SK-N-SH treated with all-trans-retinoic acid at 6 μM for 48 hours (cell line): ENCODE results near the gene LGR4.

Experiments
- ATAC-seq: fragments of 200-7000 bp; cut with Tn5 transposase; 3 replicates; pipeline ENCODE4 v1.9.1; 2020; ENCODE audit warnings: mild to moderate bottlenecking, moderate library complexity
- ARNTL ChIP-seq: fragments of 450-650 bp; formaldehyde crosslinking; IDR thresholded peaks from 2 replicates; pipeline ENCODE4 v1.5.0; 2020; ENCODE audit warnings: low read depth, mild to moderate bottlenecking, moderate library complexity, borderline replicate concordance
- BACH2 ChIP-seq: fragments of 250-450 bp; sonication (Bioruptor Pico); IDR thresholded peaks from 2 replicates; pipeline ENCODE4 v1.9.0; 2021; ENCODE audit warnings: mild to moderate bottlenecking, borderline replicate concordance
- CREB5 ChIP-seq: fragments of 250-450 bp; sonication (Bioruptor Pico); IDR thresholded peaks from 2 replicates; pipeline ENCODE4 v1.5.1; 2020; ENCODE audit warnings: low read depth, mild to moderate bottlenecking, moderate library complexity
- CSDC2 ChIP-seq: fragments of 250-450 bp; sonication (Bioruptor Pico); IDR thresholded peaks from 2 replicates; pipeline ENCODE4 v1.5.0; 2020; ENCODE audit warnings: mild to moderate bottlenecking, moderate library complexity
- CSRNP3 ChIP-seq: fragments of 250-450 bp; sonication (Bioruptor Pico); IDR thresholded peaks from 2 replicates; pipeline ENCODE4 v1.5.1; 2021; ENCODE audit warnings: mild to moderate bottlenecking, moderate library complexity
- ESRRG ChIP-seq: fragments of 250-450 bp; sonication (Bioruptor Pico); IDR thresholded peaks from 2 replicates; pipeline ENCODE4 v1.6.1; 2021; ENCODE audit warnings: mild to moderate bottlenecking
- GLIS3 ChIP-seq: fragments of 250-450 bp; sonication (Bioruptor Pico); IDR thresholded peaks from 2 replicates; pipeline ENCODE4 v1.5.0; 2020; ENCODE audit warnings: mild to moderate bottlenecking, moderate library complexity
- ISL1 ChIP-seq: fragments of 250-450 bp; sonication (Bioruptor Pico); IDR thresholded peaks from 2 replicates; pipeline ENCODE4 v2.1.2; 2022; ENCODE audit warnings: mild to moderate bottlenecking, moderate library complexity
- OSR1 ChIP-seq: fragments of 250-450 bp; sonication (Bioruptor Pico); IDR thresholded peaks from 2 replicates; pipeline ENCODE4 v1.8.0; 2022; ENCODE audit warnings: moderate library complexity, mild to moderate bottlenecking, inconsistent platforms
- POU6F1 ChIP-seq: fragments of 250-450 bp; sonication (Bioruptor Pico); IDR thresholded peaks from 2 replicates; pipeline ENCODE4 v1.8.0; 2021; ENCODE audit warnings: low read depth, mild to moderate bottlenecking, moderate library complexity, borderline replicate concordance
- SNAI2 ChIP-seq: fragments of 250-450 bp; sonication (Bioruptor Pico); IDR thresholded peaks from 2 replicates; pipeline ENCODE4 v1.5.0; 2020; ENCODE audit warnings: mild to moderate bottlenecking, moderate library complexity
- TCF4 ChIP-seq: fragments of 250-450 bp; sonication (Bioruptor Pico); IDR thresholded peaks from 2 replicates; pipeline ENCODE4 v1.8.0; 2021; ENCODE audit warnings: mild to moderate bottlenecking, moderate library complexity, borderline replicate concordance
- TSHZ2 ChIP-seq: fragments of 250-450 bp; sonication (Bioruptor Pico); IDR thresholded peaks from 2 replicates; pipeline ENCODE4 v1.5.0; 2020; ENCODE audit warnings: mild to moderate bottlenecking, moderate library complexity
- ZC3H10 ChIP-seq: fragments of 250-450 bp; sonication (Bioruptor Pico); IDR thresholded peaks from 2 replicates; pipeline ENCODE4 v1.5.1; 2021; ENCODE audit warnings: mild to moderate bottlenecking, moderate library complexity
- ZFP3 ChIP-seq: fragments of 250-450 bp; sonication (Bioruptor Pico); IDR thresholded peaks from 2 replicates; pipeline ENCODE4 v1.5.0; 2020; ENCODE audit warnings: mild to moderate bottlenecking, moderate library complexity
- ZFP30 ChIP-seq: fragments of 450-650 bp; formaldehyde crosslinking; IDR thresholded peaks from 2 replicates; pipeline ENCODE4 v1.5.0; 2022; ENCODE audit warnings: mild to moderate bottlenecking, moderate library complexity
- ZNF565 ChIP-seq: fragments of 450-650 bp; formaldehyde crosslinking; conservative IDR thresholded peaks from 2 replicates; pipeline ENCODE4 v1.5.0; 2020; ENCODE audit warnings: low read depth, mild to moderate bottlenecking, moderate library complexity
- ZNF70 ChIP-seq: fragments of 450-650 bp; formaldehyde crosslinking; IDR thresholded peaks from 2 replicates; pipeline ENCODE4 v1.5.0; 2020; ENCODE audit warnings: mild to moderate bottlenecking, moderate library complexity
- ZNF8 ChIP-seq: fragments of 450-650 bp; formaldehyde crosslinking; IDR thresholded peaks from 2 replicates; pipeline ENCODE4 v1.5.0; 2020; ENCODE audit warnings: mild to moderate bottlenecking, moderate library complexity

LGR4 gene

GRCh38 chr11:27444801-27445215 lies 27.8 kb downstream of the LGR4 start:
- no peak for ATAC-seq
- peak; percentile 68; the same call in 1 of the 2 replicates for TF ChIP-seq ZNF70 (CRISPR knock-in tag)
- no peak for TF ChIP-seq ZFP30

- TF ChIP-seq TCF4 (CRISPR knock-in tag) (no peak), ZNF8 (CRISPR knock-in tag) (no peak), CSDC2 (CRISPR knock-in tag) (no peak)
- TF ChIP-seq, all 23 proteins: peak for 0
- no peak for ATAC-seq
Measured at GRCh38 chr11:27443746-27444507, 28.7 kb downstream of the LGR4 start.

- no peak for ATAC-seq
- no peak for TF ChIP-seq ISL1 (CRISPR knock-in tag)
- TF ChIP-seq CSRNP3 (CRISPR knock-in tag): no peak
- no peak for TF ChIP-seq BACH2
- TF ChIP-seq ZNF565 (CRISPR knock-in tag): no peak
- no peak for TF ChIP-seq ARNTL
Measured at GRCh38 chr11:27443227-27443626, 29.4 kb downstream of the LGR4 start.

GRCh38 chr11:27440090-27440489 lies 32.5 kb downstream of the LGR4 start:
- TF ChIP-seq ZC3H10 (no peak), ISL1 (CRISPR knock-in tag) (no peak), OSR1 (CRISPR knock-in tag) (no peak), CREB5 (CRISPR knock-in tag) (no peak)
- ATAC-seq: no peak

GRCh38 chr11:27438595-27438981 lies 34.0 kb downstream of the LGR4 start:
- TF ChIP-seq ESRRG (CRISPR knock-in tag) (no peak), CSDC2 (CRISPR knock-in tag) (no peak), POU6F1 (CRISPR knock-in tag) (no peak), TSHZ2 (no peak), CREB5 (CRISPR knock-in tag) (no peak), SNAI2 (CRISPR knock-in tag) (no peak), OSR1 (CRISPR knock-in tag) (no peak), ZNF70 (CRISPR knock-in tag) (no peak), GLIS3 (CRISPR knock-in tag) (no peak), ZFP3 (CRISPR knock-in tag) (no peak), CSRNP3 (CRISPR knock-in tag) (no peak)
- ATAC-seq: no peak
